T-helper 2 cell treated with Interferon-gamma antibody and Interleukin-4, amounts not matched to agents 5 μg/mL and 100 μg/mL, for 36 hours (primary cell): Measurements from ENCODE around the gene TF.
"Not testable (repeated sequence)": the region's sequence is repeated elsewhere in the genome, so short reads cannot be mapped to it uniquely, and the experiment has no call there.

ENCODE experiments used
- DNase-seq: peaks from one replicate; pipeline ENCODE4 v3.0.0; 2021; ENCODE audit warnings: low spot score
- H3K27ac Mint-ChIP-seq: one replicate; pipeline ENCODE4 v1.8.0; 2021; ENCODE audit warnings: mild to moderate bottlenecking, mixed read lengths
- H3K27me3 Mint-ChIP-seq: one replicate; pipeline ENCODE4 v1.8.0; 2021; ENCODE audit warnings: low read depth, mixed read lengths
- H3K36me3 Mint-ChIP-seq: one replicate; pipeline ENCODE4 v1.8.0; 2021; ENCODE audit warnings: low read depth, mixed read lengths
- H3K4me1 Mint-ChIP-seq: one replicate; pipeline ENCODE4 v1.8.0; 2021; ENCODE audit warnings: low read depth, mixed read lengths
- H3K4me3 Mint-ChIP-seq: one replicate; pipeline ENCODE4 v1.8.0; 2022; ENCODE audit warnings: mild to moderate bottlenecking, moderate library complexity, mixed read lengths
- H3K9me3 Mint-ChIP-seq: one replicate; pipeline ENCODE4 v1.8.0; 2021; ENCODE audit warnings: mixed read lengths

Gene TF

GRCh38 chr3:133730993-133731392, 15.2 kb upstream of the TF start:
- DNase-seq: no peak
- peaks cover 8% of the 10 kb centered on the region for H3K27me3 Mint-ChIP-seq
- H3K27ac Mint-ChIP-seq: no peak overlapping the region
- H3K4me1 Mint-ChIP-seq: no peaks in the 10 kb centered on the region
- H3K4me3 Mint-ChIP-seq: no peak overlapping the region
- H3K9me3 Mint-ChIP-seq: peaks cover 5% of the 10 kb centered on the region
- H3K36me3 Mint-ChIP-seq: no peaks in the 10 kb centered on the region

GRCh38 chr3:133732231-133732630, 14.0 kb upstream of the TF start:
- not testable (repeated sequence) for H3K4me3 Mint-ChIP-seq, H3K9me3 Mint-ChIP-seq, H3K36me3 Mint-ChIP-seq, H3K27ac Mint-ChIP-seq, H3K4me1 Mint-ChIP-seq, DNase-seq
- peaks cover 12% of the 10 kb centered on the region for H3K27me3 Mint-ChIP-seq

DNA sequence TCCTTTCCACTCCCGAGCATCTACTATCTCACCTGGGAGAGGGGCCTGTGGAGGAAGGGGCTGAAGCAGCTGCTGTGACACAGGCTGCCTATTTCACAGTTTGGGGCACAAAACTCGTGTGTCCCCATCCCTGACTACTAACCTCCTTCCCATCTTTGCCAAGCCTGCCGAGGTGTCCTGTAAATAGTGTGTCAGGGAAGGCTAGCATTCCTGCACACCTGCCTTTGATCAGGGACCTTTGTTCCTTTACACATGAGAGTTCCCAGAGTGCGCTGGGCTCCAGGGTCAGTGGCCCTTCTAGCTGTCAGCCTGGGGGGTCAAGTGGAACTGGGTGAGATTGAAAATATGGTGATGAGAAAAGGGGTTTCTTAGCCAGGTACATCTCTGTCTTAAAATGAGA, 13.0 kb upstream of the TF start:
- Mint-ChIP-seq H3K27ac (no peak overlapping the region), H3K9me3 (peaks cover 5% of the 10 kb centered on the region), H3K4me1 (no peaks in the 10 kb centered on the region), H3K36me3 (no peaks in the 10 kb centered on the region), H3K27me3 (peaks cover 15% of the 10 kb centered on the region), H3K4me3 (no peak overlapping the region)
- no peak for DNase-seq

DNA sequence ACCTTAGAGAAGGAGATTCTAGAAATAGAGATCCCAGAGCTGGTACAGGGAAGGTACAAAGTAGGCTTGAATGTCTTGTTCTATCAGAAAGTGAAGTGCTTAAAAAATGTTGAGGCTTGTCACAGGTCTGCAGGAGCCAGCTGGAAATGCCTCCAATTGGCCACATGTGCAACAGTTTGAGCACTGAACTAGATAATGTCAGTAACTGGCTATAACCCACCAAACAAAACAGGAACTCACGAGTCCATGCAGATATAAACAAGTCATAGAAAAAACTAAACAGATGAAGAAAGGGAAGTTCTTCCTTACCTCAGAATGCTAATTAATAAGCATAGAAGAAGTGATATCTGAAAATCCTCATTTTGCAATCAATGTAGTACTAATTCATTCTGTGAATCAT, 11.9 kb upstream of the TF start:
- DNase-seq: no peak
- H3K9me3 Mint-ChIP-seq: peaks cover 5% of the 10 kb centered on the region
- H3K36me3 Mint-ChIP-seq: no peaks in the 10 kb centered on the region
- no peaks in the 10 kb centered on the region for H3K4me1 Mint-ChIP-seq
- H3K27ac Mint-ChIP-seq: no peak overlapping the region
- peaks cover 15% of the 10 kb centered on the region for H3K27me3 Mint-ChIP-seq
- H3K4me3 Mint-ChIP-seq: no peak overlapping the region

GRCh38 chr3:133742351-133743091, 3.7 kb upstream of the TF start:
- Mint-ChIP-seq H3K27ac (no peak overlapping the region), H3K36me3 (no peaks in the 10 kb centered on the region), H3K4me3 (no peak overlapping the region), H3K4me1 (no peaks in the 10 kb centered on the region), H3K9me3 (no peaks in the 10 kb centered on the region), H3K27me3 (peaks cover 43% of the 10 kb centered on the region)
- no peak for DNase-seq

GRCh38 chr3:133744241-133744640, 2.0 kb upstream of the TF start:
- H3K4me3 Mint-ChIP-seq: no peak overlapping the region
- no peak for DNase-seq
- no peaks in the 10 kb centered on the region for H3K36me3 Mint-ChIP-seq
- H3K4me1 Mint-ChIP-seq: no peaks in the 10 kb centered on the region
- H3K27ac Mint-ChIP-seq: no peak overlapping the region
- no peaks in the 10 kb centered on the region for H3K9me3 Mint-ChIP-seq
- peaks cover 43% of the 10 kb centered on the region for H3K27me3 Mint-ChIP-seq

- no peak overlapping the region for H3K27ac Mint-ChIP-seq
- no peaks in the 10 kb centered on the region for H3K36me3 Mint-ChIP-seq
- H3K9me3 Mint-ChIP-seq: no peaks in the 10 kb centered on the region
- no peak for DNase-seq
- H3K4me3 Mint-ChIP-seq: no peak overlapping the region
- no peaks in the 10 kb centered on the region for H3K4me1 Mint-ChIP-seq
- peaks cover 46% of the 10 kb centered on the region for H3K27me3 Mint-ChIP-seq
These were observed 1.1 kb upstream of the TF start for GRCh38 chr3:133745108-133745507.

GRCh38 chr3:133746712-133747066, 496 bp downstream of the TF start:
- H3K27ac Mint-ChIP-seq: no peak overlapping the region
- H3K4me3 Mint-ChIP-seq: no peak overlapping the region
- H3K36me3 Mint-ChIP-seq: no peaks in the 10 kb centered on the region
- no peaks in the 10 kb centered on the region for H3K4me1 Mint-ChIP-seq
- no peak for DNase-seq
- peaks cover 46% of the 10 kb centered on the region for H3K27me3 Mint-ChIP-seq
- no peaks in the 10 kb centered on the region for H3K9me3 Mint-ChIP-seq

GRCh38 chr3:133747373-133747772, 1.2 kb downstream of the TF start:
- H3K4me3 Mint-ChIP-seq: no peak overlapping the region
- H3K27me3 Mint-ChIP-seq: peaks cover 41% of the 10 kb centered on the region
- H3K9me3 Mint-ChIP-seq: no peaks in the 10 kb centered on the region
- DNase-seq: no peak
- no peaks in the 10 kb centered on the region for H3K36me3 Mint-ChIP-seq
- no peaks in the 10 kb centered on the region for H3K4me1 Mint-ChIP-seq
- H3K27ac Mint-ChIP-seq: no peak overlapping the region

GRCh38 chr3:133747907-133748639, 1.9 kb downstream of the TF start:
- Mint-ChIP-seq H3K36me3 (no peaks in the 10 kb centered on the region), H3K4me1 (no peaks in the 10 kb centered on the region), H3K9me3 (no peaks in the 10 kb centered on the region), H3K27ac (no peak overlapping the region), H3K27me3 (peaks cover 38% of the 10 kb centered on the region), H3K4me3 (no peak overlapping the region)
- no peak for DNase-seq

GRCh38 chr3:133749427-133750258, 3.5 kb downstream of the TF start:
- Mint-ChIP-seq H3K9me3 (no peaks in the 10 kb centered on the region), H3K36me3 (no peaks in the 10 kb centered on the region), H3K4me3 (no peak overlapping the region), H3K4me1 (no peaks in the 10 kb centered on the region), H3K27me3 (peaks cover 30% of the 10 kb centered on the region), H3K27ac (no peak overlapping the region)
- DNase-seq: no peak

- DNase-seq: no peak
- Mint-ChIP-seq H3K4me3 (no peak overlapping the region), H3K36me3 (no peaks in the 10 kb centered on the region), H3K9me3 (no peaks in the 10 kb centered on the region), H3K4me1 (no peaks in the 10 kb centered on the region), H3K27ac (no peak overlapping the region), H3K27me3 (peaks cover 24% of the 10 kb centered on the region)
These were observed 4.1 kb downstream of the TF start for GRCh38 chr3:133750259-133750656.

- Mint-ChIP-seq H3K9me3 (no peaks in the 10 kb centered on the region), H3K36me3 (no peaks in the 10 kb centered on the region), H3K27ac (no peak overlapping the region), H3K4me3 (no peak overlapping the region), H3K4me1 (no peaks in the 10 kb centered on the region), H3K27me3 (peaks cover 5% of the 10 kb centered on the region)
- DNase-seq: no peak
These were observed 7.0 kb downstream of the TF start for GRCh38 chr3:133753107-133753778.

- DNase-seq: no peak
- Mint-ChIP-seq H3K36me3 (no peaks in the 10 kb centered on the region), H3K27ac (no peak overlapping the region), H3K9me3 (no peaks in the 10 kb centered on the region), H3K4me3 (no peak overlapping the region), H3K27me3 (peaks cover 6% of the 10 kb centered on the region), H3K4me1 (no peaks in the 10 kb centered on the region)
These were observed 7.6 kb downstream of the TF start for GRCh38 chr3:133753779-133754164.
